GM21717 (cell line): ENCODE results near the gene ARHGAP25.

Experiments used
- ATAC-seq: cut with Tn5 transposase; IDR thresholded peaks from one replicate; pipeline ENCODE4 v1.9.1; 2021; ENCODE audit warnings: mild to moderate bottlenecking, moderate library complexity; ENCODE audit not compliant: unreplicated experiment

Gene ARHGAP25

DNA sequence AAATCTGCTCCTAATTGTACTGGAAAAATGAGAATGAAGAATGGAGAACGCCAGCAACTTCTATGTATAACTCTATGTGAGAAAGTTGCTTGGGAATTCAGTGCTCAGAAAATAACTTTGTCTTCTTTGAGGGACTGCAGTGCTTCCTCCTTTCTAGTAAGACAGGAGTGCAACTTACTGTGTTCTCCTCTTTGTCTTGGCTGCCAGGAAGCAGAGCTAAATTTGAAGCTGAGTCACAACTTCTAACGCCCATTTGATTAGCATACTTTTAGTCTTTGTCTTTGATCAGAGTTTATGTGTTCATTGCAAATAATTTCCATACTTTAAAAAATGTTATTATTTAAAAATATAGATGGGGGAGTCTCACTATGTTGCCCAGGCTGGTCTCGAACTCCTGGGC, 6.6 kb downstream of the ARHGAP25 start:
- ATAC-seq = no peak

DNA sequence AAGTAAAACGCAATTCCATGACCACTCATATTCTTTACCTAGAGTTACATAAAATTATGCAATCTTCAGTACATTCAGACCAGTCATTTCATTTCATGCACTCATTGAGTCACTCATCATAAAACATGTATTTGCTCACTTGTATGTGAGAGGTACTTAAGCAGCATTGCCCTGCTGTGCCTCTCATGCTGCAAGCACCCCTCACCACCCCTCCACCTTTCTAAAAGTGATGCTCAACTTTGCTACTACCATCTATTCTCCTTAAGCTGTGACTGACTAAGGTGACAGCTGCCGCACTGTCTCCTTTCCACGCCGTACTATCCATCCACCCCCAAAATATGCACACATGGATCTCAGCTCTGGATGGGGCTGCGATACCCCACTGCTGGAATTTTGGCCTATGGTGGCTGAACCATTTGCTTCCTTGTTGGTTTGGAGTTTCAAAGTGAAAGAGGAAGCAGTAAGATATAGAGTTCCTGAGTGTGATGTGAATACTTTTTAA, 7.2 kb downstream of the ARHGAP25 start:
- no peak for ATAC-seq

DNA sequence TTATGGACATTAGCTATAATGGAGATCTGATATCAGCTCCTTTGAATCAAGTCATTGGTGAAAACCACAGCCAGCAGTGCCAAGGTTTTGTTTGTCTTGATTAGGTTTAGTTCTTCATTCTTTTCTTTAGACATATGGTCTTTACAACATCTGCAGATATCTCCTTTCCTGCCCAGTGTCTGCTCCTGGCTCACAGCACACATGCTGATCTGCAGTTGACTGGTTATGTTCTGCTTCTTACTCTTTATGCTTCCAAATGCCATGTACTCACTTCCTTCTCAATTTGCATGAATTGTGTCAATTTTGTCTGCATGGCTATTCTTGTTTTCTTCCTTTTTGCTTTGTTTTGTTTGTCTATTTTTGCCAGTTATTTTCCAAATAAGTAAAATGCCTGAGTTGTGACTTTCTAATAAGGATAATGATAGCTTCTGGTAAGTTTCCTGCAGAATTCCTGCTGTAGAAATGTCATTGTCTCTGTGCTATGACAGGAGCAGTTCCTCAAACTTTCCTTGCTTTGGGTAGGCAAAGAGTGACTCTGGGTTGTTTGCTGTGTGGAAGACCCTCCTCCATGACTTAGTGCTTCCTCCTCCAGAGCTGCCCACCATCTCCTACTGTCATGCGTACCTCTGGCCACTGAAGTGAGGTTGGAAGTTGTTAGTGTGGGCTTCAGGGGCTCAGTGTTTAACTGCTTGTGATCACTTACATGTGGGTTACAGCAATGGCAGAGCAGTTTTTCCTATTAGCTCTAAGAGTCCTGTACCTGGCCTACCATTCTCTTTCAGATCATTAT, 8.2 kb downstream of the ARHGAP25 start:
- peak; percentile 29 for ATAC-seq

DNA sequence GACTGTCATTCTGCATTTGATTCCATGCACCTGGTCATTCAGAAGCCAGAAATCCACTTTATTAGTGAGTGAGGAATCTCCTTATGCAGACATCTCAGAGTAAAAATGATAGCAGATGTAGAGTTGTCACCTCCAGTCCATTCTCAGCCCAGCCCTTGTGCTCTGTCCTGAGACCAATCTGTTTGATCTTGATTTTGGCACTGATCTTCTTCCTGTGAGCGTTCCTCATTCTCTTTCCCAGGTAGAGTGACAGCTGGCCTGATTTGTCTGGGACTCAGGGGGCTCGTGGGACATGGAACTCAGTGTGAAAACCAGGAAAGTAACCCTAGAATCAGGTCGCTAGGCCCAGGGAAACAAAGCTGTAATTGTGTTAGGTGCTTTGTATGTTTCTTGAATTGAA, 8.9 kb downstream of the ARHGAP25 start:
- ATAC-seq = no peak

DNA sequence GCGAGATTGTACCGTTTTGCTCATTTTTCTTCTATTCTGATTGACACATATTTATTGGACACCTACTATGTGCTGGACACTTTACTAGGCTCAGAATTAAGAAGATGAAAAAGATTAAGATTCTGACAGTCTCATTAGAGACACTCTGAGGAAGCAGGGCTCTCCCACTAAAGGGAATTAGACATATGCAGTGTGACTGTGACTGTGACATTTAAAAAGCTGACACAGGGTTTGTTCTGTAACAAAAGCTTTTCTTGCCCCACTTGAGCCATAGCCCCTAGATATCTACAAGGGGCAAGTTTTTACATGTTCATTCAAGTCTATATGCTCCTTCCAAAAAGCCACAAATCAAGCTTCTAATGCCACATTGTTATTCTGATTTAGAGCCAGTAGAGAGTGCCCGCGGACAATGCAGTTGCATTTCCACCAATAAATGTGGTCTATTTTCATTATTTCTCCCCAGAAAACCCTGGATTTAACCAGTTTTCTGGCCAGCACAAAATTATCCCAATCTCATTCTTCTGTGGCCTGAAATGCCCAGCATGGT, 9.8 kb downstream of the ARHGAP25 start:
- no peak for ATAC-seq

DNA sequence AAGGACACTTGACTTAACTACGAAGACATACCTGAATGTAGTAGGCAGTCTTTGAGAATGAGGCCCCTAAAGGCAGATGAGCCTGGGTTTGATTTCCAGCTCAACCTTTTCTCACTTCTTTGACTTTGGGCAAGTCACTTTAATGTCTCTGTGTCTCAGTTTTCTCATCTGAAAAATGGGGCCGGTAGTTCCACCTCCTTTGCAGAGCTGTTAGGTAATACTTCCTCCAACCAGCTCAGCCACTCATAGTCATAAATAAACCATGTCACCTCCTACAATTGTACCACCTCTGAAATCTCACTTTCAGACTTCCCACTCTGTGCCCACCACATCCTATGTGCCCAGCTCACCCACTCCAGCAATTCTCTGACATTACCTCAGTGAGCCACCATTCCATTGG, 10.4 kb downstream of the ARHGAP25 start:
- no peak for ATAC-seq

DNA sequence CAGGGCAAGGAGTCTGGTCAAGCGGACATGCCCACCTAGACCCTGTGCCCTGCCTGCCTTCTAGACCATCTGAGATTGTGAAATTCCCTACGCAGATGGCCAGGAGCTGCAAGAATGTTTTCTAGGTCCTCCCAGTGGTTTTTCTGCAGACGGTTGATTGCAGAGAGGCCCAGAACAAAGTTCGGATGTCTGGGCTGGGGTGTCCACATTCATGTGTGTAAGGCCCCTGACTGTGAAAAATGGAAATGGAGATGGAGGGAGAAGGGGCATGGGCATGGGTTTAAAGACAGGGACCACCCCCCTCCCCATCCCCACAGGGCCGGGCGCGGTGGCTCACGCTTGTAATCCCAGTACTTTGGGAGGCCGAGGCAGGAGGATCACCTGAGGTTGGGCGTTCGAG, 11.8 kb downstream of the ARHGAP25 start:
- no peak for ATAC-seq

DNA sequence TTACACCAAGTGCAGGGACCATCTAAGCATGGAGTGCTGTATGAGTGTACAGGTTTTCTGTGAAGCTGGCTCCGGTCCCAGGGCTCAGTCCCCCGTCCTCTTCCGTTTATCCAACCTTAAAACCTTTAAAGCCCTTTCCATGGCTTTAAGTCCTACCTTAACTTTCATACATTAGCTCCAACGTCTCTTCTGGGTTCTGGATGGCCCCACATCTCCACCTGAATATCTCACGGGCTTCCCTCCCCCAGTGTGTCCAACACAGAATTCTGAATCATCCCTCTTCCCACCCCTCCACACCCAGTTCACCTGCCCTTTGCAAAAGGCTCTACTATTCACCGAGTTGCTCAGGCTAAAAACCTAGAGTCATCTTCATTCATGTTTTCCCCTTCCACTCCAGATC, 12.8 kb downstream of the ARHGAP25 start:
- no peak for ATAC-seq

DNA sequence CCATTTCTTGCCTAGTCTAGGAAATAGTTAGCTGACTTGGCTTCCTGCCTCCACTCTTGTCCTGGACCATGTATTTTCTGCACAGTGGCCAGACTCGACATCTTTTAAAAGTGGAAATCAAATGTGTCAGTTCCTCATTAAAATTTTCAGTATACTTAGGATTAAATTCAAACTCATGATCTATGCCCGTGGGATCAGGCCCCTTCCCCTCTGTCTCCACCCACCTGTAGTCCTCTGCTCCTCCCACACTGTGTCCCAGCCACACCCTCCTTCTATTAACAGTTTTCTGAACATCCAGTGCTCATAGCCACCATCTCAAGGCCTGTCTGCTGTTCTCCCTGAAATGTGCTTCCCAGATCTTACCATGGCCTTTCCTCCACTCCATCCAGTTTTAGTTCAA, 13.3 kb downstream of the ARHGAP25 start:
- no peak for ATAC-seq

DNA sequence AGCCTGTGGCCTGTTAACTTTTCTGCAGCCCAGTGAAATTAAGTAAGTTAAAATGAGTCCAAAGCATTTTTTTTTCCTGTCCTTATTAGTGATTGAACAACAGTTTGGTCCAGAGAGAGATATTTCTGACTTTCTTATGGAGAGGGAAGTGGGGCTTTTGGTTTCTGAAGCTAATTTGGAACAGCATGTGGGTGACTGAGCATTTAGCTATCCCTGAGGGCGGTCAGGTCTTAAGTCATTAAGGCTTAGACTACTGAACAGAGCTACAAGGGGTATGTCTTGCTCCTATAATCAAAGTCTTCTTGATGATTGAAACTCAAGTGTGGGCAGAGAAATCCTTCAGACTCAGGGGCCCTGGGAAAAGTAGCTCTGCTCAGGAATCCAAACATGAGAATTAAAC, 14.0 kb downstream of the ARHGAP25 start:
- no peak for ATAC-seq

DNA sequence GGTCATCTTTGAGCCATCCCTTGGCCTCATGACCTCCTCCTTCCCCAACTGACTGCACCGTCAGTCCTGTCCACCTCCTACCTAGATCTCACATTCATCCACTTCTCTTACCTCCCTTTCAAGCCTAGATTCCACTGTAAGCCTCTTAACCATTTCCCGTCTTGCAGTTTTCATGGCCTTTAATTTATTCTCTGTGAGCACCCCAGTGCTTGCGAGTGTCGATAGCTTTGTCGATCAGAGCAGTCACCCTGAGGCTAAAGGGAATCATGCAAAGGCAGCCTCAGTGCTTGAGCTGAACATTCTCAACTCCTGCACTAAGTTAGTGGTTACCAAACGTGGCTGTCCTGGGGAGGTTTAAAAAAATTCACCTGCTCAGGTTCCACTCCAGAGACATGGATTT, 14.7 kb downstream of the ARHGAP25 start:
- no peak for ATAC-seq

DNA sequence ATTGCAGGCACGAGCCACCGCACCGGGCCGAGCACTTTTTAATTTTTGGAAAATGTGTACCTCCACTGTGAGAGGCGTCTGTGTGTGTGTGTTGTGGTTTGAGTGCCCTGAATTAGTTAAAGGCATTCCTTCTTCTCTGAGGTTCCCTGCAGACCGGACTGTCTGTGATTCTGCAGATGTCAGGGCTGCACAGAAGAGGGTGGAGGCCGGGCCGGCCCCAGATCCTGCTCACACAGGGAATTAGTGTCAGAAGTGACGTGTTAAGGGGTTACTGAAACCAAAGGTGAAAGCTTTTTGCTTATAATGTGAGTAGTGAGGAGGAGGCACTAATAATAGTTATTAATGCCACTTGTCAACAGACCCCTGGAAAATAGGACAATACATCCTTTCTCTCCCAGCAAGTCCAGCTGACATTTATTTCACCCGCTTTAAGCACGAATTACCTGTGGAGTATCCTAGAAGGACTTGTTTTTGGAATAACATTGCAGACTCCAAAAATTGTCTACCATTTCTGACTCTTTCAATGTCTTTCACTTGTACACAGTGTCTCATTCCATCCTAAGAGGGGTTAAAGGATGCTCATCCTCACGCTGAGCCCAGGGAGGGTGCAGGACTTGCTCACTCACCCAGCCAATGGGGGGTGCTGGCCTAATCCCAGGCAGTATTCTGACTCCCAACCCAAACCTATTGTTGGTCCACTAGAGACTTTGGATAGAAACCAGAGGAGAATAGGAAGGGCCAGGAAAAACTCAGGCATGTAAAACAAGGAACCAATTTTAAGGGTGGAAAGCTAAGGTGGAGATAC, 16.2 kb downstream of the ARHGAP25 start:
- ATAC-seq = no peak

DNA sequence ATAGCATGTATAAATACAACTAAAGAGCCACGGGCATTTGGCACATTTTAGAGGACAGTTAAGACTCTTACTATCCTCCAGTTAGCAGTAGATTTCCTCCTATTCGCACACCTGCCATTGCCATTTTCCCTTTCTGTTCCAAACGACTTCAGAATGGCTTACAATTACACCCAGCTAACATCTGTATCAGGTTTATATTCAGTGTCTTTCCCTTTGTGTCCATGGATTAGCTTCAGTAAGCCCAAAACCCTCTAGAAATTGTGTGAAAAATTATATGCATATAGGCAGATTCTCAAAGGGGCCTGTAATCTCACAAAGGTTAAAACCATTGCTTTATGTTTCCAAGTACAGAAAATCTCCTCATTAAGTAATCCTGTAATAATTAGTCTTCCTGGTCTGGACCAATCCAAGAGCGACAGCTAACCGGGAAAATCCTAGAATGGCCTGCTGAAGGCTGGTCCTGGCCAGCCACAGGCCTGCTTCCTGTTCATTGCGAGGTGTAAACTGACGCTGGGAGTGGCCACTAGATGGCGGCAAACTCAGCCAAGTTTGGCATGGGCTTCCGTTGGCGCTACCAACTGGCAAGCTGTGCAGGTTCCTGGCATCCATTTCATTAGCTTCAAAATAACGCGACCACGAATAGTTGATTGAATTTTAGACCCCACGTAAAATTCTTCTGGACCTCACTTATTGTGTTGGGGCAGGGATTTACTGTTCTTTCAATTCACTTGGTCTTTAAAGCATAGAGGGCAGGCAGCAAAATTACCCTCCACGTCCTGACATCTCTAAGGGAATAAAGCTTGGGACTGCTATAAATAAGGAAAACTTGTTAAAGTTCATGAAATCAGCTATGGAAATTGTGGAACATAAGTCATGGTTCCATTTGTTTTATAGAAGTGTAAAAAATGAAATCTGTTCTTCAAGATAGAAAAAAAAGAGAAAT, 17.1 kb downstream of the ARHGAP25 start:
- peak; percentile 88 for ATAC-seq

DNA sequence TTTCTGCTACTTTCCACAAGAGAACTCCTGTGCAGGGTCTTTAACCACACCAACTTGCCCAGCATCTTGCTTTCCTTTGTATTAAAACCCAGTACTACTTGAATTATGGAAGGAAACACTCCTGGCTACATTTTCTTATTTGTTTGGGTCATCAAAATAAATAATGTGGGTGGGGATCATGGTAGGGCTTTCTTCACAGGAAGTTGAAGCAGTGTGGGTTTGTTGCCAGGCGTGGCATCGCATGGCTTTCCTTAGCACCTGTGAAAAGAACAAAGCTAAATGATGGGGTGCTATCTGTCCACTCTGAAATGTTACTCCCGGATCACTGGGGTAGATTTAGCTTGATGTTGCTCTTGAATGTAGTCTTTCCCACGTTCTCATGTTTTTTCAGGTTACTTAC, 18.7 kb downstream of the ARHGAP25 start:
- no peak for ATAC-seq

DNA sequence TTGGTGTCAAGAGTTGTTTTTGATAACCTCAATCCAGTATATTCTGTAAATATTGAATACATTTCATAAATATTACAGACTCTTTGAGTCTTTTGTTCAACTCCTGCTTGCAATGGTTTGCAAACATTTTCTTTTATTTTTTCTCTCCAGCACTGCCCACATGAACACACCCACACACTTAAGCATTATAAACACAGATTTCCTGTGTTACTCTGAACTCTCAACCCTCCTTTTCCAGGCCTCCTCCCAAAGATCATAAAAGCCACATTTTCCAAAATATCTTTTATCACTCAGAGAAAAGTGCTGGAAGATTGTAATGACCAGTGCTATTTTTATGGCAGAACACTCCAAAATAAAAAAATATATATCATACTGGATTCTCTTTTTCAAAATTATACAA, 20.5 kb downstream of the ARHGAP25 start:
- no peak for ATAC-seq

DNA sequence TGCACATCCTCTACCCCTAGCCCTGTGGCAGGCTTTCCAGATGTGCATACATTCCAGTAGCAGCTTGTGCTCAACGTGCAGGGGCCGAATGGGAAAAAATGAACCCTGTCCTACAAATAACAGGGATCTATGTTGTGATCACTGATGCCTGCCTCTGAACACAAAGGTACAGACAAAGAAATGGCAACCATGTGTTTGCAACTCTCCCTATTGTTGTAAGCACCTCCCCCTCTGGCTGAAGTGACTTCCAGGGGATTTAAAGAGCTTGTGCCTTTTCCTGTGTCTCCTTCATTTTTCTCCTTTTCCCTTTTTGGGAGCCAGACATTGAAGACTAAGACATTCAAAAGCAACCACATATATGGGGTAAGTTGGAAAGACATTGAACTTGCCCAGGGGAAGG, 21.6 kb downstream of the ARHGAP25 start:
- no peak for ATAC-seq

DNA sequence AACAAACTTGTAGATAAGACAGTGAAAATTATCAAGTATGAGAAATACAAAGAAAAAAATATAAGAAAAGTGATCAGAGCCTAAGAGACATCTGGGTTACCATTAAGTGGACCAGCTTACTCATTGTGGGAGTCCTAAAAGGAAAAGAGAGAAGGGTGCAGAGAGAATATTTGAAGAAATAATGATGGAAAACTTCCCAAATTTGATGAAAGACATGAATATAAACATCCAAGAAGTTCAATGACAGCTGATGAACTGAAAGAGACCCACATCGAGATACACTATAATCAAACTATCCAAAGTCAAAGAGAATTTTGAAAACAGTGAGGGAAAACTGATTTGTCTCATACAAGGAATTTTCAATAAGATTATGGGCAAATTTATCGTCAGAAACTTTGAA, 22.5 kb downstream of the ARHGAP25 start:
- ATAC-seq = no peak

DNA sequence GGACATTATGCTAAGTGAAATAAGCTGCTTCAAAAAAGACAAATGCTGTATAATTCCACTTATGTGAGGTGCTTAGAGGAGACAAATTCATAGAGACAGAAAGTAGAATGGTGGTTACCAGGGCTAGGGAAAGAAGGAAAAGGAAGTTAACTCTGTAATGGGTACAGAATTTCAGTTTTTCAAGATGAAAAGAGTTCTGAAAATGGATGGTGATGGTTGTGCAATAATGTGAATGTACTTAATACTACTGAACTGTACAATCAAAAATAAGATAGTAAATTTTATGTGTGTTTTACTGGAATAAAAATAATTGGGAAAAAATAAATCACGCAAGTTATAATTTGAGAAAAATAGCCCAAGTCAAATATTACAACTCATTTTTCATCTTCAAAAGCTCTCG, 27.5 kb downstream of the ARHGAP25 start:
- no peak for ATAC-seq

DNA sequence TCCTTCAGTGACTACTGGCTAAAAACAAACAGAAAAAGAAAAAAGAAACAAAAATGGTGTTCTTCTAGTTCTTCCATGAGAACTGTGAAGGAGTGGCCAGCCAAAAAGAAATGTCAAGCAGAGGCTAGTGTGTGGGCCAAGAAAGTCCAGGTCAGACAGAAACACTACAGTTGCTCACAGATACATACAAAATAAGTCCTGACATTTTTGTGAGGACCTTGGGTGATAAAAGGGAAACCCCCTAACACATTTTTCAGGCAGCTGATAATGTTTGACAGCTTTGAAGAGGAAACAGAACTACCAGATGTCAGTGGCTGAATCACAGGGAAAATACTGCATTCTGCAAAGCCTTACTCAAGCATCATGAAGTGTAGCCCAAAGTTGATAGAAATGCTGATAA, 28.1 kb downstream of the ARHGAP25 start:
- no peak for ATAC-seq

DNA sequence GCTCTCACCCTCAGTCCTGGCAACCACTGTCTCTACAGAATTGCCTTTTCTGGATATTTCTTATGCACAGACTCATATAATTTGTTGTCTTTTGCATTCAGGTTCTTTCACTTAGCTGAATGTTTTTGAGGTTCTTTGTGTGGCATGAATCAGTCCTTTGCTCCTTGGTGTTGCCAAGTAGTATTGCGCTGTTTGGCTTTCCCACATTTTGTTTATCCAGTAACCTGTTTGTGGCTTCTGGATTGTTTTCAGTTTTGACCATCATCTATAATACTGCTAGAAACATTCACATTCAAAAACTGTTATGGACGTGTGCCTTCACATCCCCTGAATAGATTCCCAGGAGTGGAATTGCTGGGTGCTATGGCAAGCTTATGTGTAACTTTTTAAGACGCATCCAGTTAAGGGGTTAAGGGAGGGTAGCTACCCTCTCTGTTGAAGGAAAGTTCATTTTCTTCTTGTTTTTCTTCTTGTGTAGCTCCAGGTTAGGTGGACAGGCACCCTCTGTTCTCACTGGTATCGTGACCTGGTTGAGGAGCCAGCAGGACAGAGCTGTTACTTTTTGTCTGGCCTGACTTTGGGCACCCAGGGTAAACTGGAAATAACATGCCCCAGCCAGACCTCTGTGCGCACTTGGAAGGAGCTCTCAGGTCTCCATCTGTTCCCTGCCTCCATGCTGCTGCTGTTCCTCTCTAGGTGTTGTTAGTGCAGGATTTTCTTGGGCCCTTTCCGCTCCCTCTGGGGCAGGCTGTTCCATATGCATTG, 29.6 kb downstream of the ARHGAP25 start:
- no peak for ATAC-seq
